Measurements from ENCODE around the gene ZNF280C.

The ZNF280C gene

GRCh38 chrX:130262231-130262630 lies 6.5 kb downstream of the ZNF280C start:
- POLR2A ChIA-PET = no interaction called here
- no peak for TF ChIP-seq CTCF (IDR thresholded peaks at IDR 0.05; ENCODE audit: insufficient read depth, low read length, missing control alignments)
- DNase-seq (ENCODE audit: low read depth, low spot score) = no peak
- CTCF ChIA-PET = no interaction called here
- H3K4me3 ChIP-seq (ENCODE audit: low read depth, low read length) = no peak overlapping the region

- POLR2A ChIA-PET = no interaction called here
- H3K4me3 ChIP-seq (ENCODE audit: low read depth, low read length) = no peak overlapping the region
- CTCF ChIA-PET = no interaction called here
- no peak for TF ChIP-seq CTCF (IDR thresholded peaks at IDR 0.05; ENCODE audit: insufficient read depth, low read length, missing control alignments)
- no peak for DNase-seq (ENCODE audit: low read depth, low spot score)
These were observed 7.3 kb downstream of the ZNF280C start for GRCh38 chrX:130261296-130261893.

- DNase-seq (ENCODE audit: low read depth, low spot score) = no peak
- ChIA-PET CTCF (no interaction called here), POLR2A (no interaction called here)
- TF ChIP-seq CTCF (IDR thresholded peaks at IDR 0.05; ENCODE audit: insufficient read depth, low read length, missing control alignments) = no peak
- no peak overlapping the region for H3K4me3 ChIP-seq (ENCODE audit: low read depth, low read length)
These were observed 8.4 kb downstream of the ZNF280C start for GRCh38 chrX:130260316-130260715.

- no peak overlapping the region for H3K4me3 ChIP-seq (ENCODE audit: low read depth, low read length)
- no peak for TF ChIP-seq CTCF (IDR thresholded peaks at IDR 0.05; ENCODE audit: insufficient read depth, low read length, missing control alignments)
- POLR2A ChIA-PET = no interaction called here
- no peak for DNase-seq (ENCODE audit: low read depth, low spot score)
- CTCF ChIA-PET = no interaction called here
These were observed 14.8 kb downstream of the ZNF280C start for GRCh38 chrX:130253916-130254315.

- no peak overlapping the region for H3K4me3 ChIP-seq (ENCODE audit: low read depth, low read length)
- ChIA-PET CTCF (no interaction called here), POLR2A (no interaction called here)
- no peak for DNase-seq (ENCODE audit: low read depth, low spot score)
- TF ChIP-seq CTCF (IDR thresholded peaks at IDR 0.05; ENCODE audit: insufficient read depth, low read length, missing control alignments) = no peak
These were observed 17.0 kb downstream of the ZNF280C start for GRCh38 chrX:130251671-130252070.

GRCh38 chrX:130247996-130248395 lies 20.7 kb downstream of the ZNF280C start:
- TF ChIP-seq CTCF (IDR thresholded peaks at IDR 0.05; ENCODE audit: insufficient read depth, low read length, missing control alignments) = no peak
- POLR2A ChIA-PET = no interaction called here
- CTCF ChIA-PET = no interaction called here

More at GRCh38 chrX:130247996-130248395, 20.7 kb downstream of the ZNF280C start:
- DNase-seq (ENCODE audit: low read depth, low spot score) = no peak
- no peak overlapping the region for H3K4me3 ChIP-seq (ENCODE audit: low read depth, low read length)
